GM23338 (cell line): Measurements from ENCODE around the gene SLC24A4. TPM values are rescaled to one million over a fixed set of nuclear protein-coding genes. Genes with fewer than 3 reads are reported as not detected.

Experiments used
- ATAC-seq: fragments of 200-7000 bp; cut with Tn5 transposase; 3 replicates; pipeline ENCODE4 v1.9.1; 2020
- DNase-seq: peaks from one replicate; pipeline ENCODE4 v3.0.0-alpha.2; 2015; ENCODE audit warnings: low spot score
- H2AFZ ChIP-seq: fragments of 200-600 bp; sonication (generic); 2 replicates; pipeline ENCODE4 v1.8.0; 2016; ENCODE audit warnings: antibody characterized with exemption, mild to moderate bottlenecking, moderate library complexity
- H3F3A ChIP-seq: fragments of 200-600 bp; sonication (generic); replicated peaks from 2 replicates; pipeline ENCODE4 v1.8.0; 2017; ENCODE audit warnings: antibody characterized with exemption, mixed run types, low read depth
- H3K27ac ChIP-seq: fragments of 200-600 bp; sonication (generic); 2 replicates; pipeline ENCODE4 v1.6.1; 2016; ENCODE audit warnings: low read depth
- H3K27me3 ChIP-seq: fragments of 200-600 bp; sonication (generic); 2 replicates; pipeline ENCODE4 v1.8.0; 2016; ENCODE audit warnings: mild to moderate bottlenecking, mixed run types, moderate library complexity; ENCODE audit not compliant: insufficient read depth
- H3K36me3 ChIP-seq: fragments of 200-600 bp; sonication (generic); 2 replicates; pipeline ENCODE4 v1.8.0; 2016; ENCODE audit warnings: mild to moderate bottlenecking; ENCODE audit not compliant: insufficient read depth
- H3K4me1 ChIP-seq: fragments of 200-600 bp; sonication (generic); 2 replicates; pipeline ENCODE4 v1.8.0; 2016; ENCODE audit warnings: mild to moderate bottlenecking, moderate library complexity; ENCODE audit not compliant: insufficient read depth
- H3K4me2 ChIP-seq: fragments of 200-600 bp; sonication (generic); 2 replicates; pipeline ENCODE4 v1.7.1; 2017; ENCODE audit warnings: mixed run types
- H3K4me3 ChIP-seq: fragments of 200-600 bp; sonication (generic); 2 replicates; pipeline ENCODE4 v1.6.1; 2016; ENCODE audit warnings: mixed run types
- H3K79me2 ChIP-seq: fragments of 200-600 bp; sonication (generic); replicated peaks from 2 replicates; pipeline ENCODE4 v1.8.0; 2017; ENCODE audit warnings: mild to moderate bottlenecking; ENCODE audit not compliant: insufficient read depth
- H3K9me2 ChIP-seq: fragments of 200-600 bp; sonication (generic); 2 replicates; pipeline ENCODE4 v1.8.0; 2017; ENCODE audit not compliant: insufficient read depth
- H4K20me1 ChIP-seq: fragments of 200-600 bp; sonication (generic); replicated peaks from 2 replicates; pipeline ENCODE4 v1.8.0; 2017; ENCODE audit warnings: mild to moderate bottlenecking; ENCODE audit not compliant: insufficient read depth
- H3K27ac Mint-ChIP-seq: 2 replicates; pipeline ENCODE4 v1.8.0; 2020; ENCODE audit warnings: inconsistent platforms, mild to moderate bottlenecking, moderate library complexity, mixed read lengths
- H3K27me3 Mint-ChIP-seq: 3 replicates; pipeline ENCODE4 v1.8.0; 2022; ENCODE audit warnings: low read depth, mild to moderate bottlenecking, moderate library complexity, mixed read lengths, inconsistent platforms; ENCODE audit not compliant: insufficient read depth, poor library complexity
- H3K36me3 Mint-ChIP-seq: 3 replicates; pipeline ENCODE4 v1.8.0; 2021; ENCODE audit warnings: low read depth, mild to moderate bottlenecking, inconsistent platforms, moderate library complexity, mixed read lengths
- H3K4me1 Mint-ChIP-seq: 3 replicates; pipeline ENCODE4 v1.8.0; 2020; ENCODE audit warnings: mild to moderate bottlenecking, inconsistent platforms, mixed read lengths
- H3K4me3 Mint-ChIP-seq: 3 replicates; pipeline ENCODE4 v1.8.0; 2021; ENCODE audit warnings: moderate library complexity, mild to moderate bottlenecking, inconsistent platforms, mixed read lengths
- H3K9me3 Mint-ChIP-seq: 3 replicates; pipeline ENCODE4 v1.8.0; 2020; ENCODE audit warnings: moderate library complexity, mild to moderate bottlenecking, inconsistent platforms, mixed read lengths
- CREB1 ChIP-seq: fragments of 250-450 bp; sonication (Bioruptor Pico); IDR thresholded peaks from 2 replicates; pipeline ENCODE4 v1.5.0; 2020; ENCODE audit warnings: low read depth, mild to moderate bottlenecking, moderate library complexity
- CTCF ChIP-seq, 2 experiments: fragments of 200-600 bp in 1 of 2; sonication (generic) in 1 of 2; conservative IDR thresholded peaks; 2 replicates each; pipeline versions ENCODE4 v1.5.1 to v1.6.1; 2016 to 2017; ENCODE audit warnings: antibody characterized with exemption in 2 of 2, low read depth in 2 of 2, mild to moderate bottlenecking in 2 of 2, moderate library complexity in 1 of 2
- ETS1 ChIP-seq: IDR thresholded peaks from 2 replicates; pipeline ENCODE4 v1.6.1; 2016; ENCODE audit warnings: antibody characterized with exemption
- EZH2 ChIP-seq: fragments of 200-600 bp; sonication (generic); IDR thresholded peaks from one replicate; pipeline ENCODE4 v1.8.0; 2017; ENCODE audit warnings: antibody characterized with exemption, mild to moderate bottlenecking, low read depth; ENCODE audit not compliant: unreplicated experiment
- EZH2phosphoT487 ChIP-seq: fragments of 200-600 bp; sonication (generic); IDR thresholded peaks from one replicate; pipeline ENCODE4 v1.8.1; 2018; ENCODE audit warnings: antibody characterized with exemption; ENCODE audit not compliant: unreplicated experiment
- JUNB ChIP-seq: IDR thresholded peaks from one replicate; pipeline ENCODE4 v1.6.1; 2016; ENCODE audit warnings: antibody characterized with exemption; ENCODE audit not compliant: unreplicated experiment
- NANOG ChIP-seq: IDR thresholded peaks from 2 replicates; pipeline ENCODE4 v1.6.1; 2016; ENCODE audit warnings: antibody characterized with exemption, borderline replicate concordance
- POLR2AphosphoS5 ChIP-seq: IDR thresholded peaks from 2 replicates; pipeline ENCODE4 v1.6.1; 2016; ENCODE audit warnings: antibody characterized with exemption, low read depth
- STAT1 ChIP-seq: IDR thresholded peaks from one replicate; pipeline ENCODE4 v1.6.1; 2016; ENCODE audit warnings: antibody characterized with exemption; ENCODE audit not compliant: unreplicated experiment
- ZNF114 ChIP-seq: fragments of 250-450 bp; sonication (Bioruptor Pico); IDR thresholded peaks from 2 replicates; pipeline ENCODE4 v1.5.0; 2020; ENCODE audit warnings: mild to moderate bottlenecking, moderate library complexity
- ZNF331 ChIP-seq: fragments of 250-450 bp; sonication (Bioruptor Pico); IDR thresholded peaks from 2 replicates; pipeline ENCODE4 v1.5.0; 2020; ENCODE audit warnings: low read depth, mild to moderate bottlenecking, moderate library complexity
- polyA plus RNA-seq: library from polyadenylated mRNA; unstranded; fragments of >200 nt; fragmentation: Nextera tagmentation; extraction: Ambion mirVana; gene quantifications from 2 replicates; pipeline ENCODE4 v1.2.1, GENCODE V29; 2016
- total RNA-seq: library from RNA; depleted of rRNA; stranded (reverse); fragments of >200 nt; shearing (Covaris generic); gene quantifications from 2 replicates; pipeline ENCODE4 v1.2.3, GENCODE V29; 2014
- TF ChIP-seq, protein P1 (sequence below): IDR thresholded peaks from one replicate; pipeline ENCODE4 v1.6.1; 2018; ENCODE audit warnings: antibody characterized with exemption; ENCODE audit not compliant: unreplicated experiment
- TF ChIP-seq, protein P2 (sequence below): fragments of 250-450 bp; sonication (Bioruptor Pico); IDR thresholded peaks from 2 replicates; pipeline ENCODE4 v1.5.0; 2020; ENCODE audit warnings: mild to moderate bottlenecking, moderate library complexity

Gene SLC24A4
- total and polyA plus RNA-seq, 2 experiments from 2014 or later = 0.06 to 0.38 TPM

- no peak overlapping the region for H2AFZ ChIP-seq
- H3K4me3 ChIP-seq = no peak overlapping the region
- no peaks in the 10 kb centered on the region for H3K79me2 ChIP-seq
- Mint-ChIP-seq H3K27ac (no peak overlapping the region), H3K9me3 (no peaks in the 10 kb centered on the region), H3K4me3 (no peak overlapping the region), H3K36me3 (no peaks in the 10 kb centered on the region), H3K4me1 (no peaks in the 10 kb centered on the region; the same call in 1 of the 3 replicates), H3K27me3 (peaks cover 10% of the 10 kb centered on the region)
- H3K4me2 ChIP-seq = no peak overlapping the region
- no peak for ATAC-seq
- H3K27me3 ChIP-seq = no peaks in the 10 kb centered on the region
- DNase-seq = no peak
- H3K9me2 ChIP-seq = no peaks in the 10 kb centered on the region
- H3F3A ChIP-seq = no peaks in the 10 kb centered on the region
- H3K4me1 ChIP-seq = no peaks in the 10 kb centered on the region
- no peaks in the 10 kb centered on the region for H3K36me3 ChIP-seq
- no peaks in the 10 kb centered on the region for H4K20me1 ChIP-seq
- no peak overlapping the region for H3K27ac ChIP-seq
- no peak for TF ChIP-seq STAT1
- TF ChIP-seq ZNF331 = no peak
- TF ChIP-seq CREB1 = no peak
- TF ChIP-seq ETS1 = no peak
- no peak for TF ChIP-seq CTCF (conservative IDR thresholded peaks at IDR 0.05; ENCODE audit: low read depth in 2 of 2)
- no peak for TF ChIP-seq ZNF114 (CRISPR knock-in tag)
- TF ChIP-seq, protein P1, sequence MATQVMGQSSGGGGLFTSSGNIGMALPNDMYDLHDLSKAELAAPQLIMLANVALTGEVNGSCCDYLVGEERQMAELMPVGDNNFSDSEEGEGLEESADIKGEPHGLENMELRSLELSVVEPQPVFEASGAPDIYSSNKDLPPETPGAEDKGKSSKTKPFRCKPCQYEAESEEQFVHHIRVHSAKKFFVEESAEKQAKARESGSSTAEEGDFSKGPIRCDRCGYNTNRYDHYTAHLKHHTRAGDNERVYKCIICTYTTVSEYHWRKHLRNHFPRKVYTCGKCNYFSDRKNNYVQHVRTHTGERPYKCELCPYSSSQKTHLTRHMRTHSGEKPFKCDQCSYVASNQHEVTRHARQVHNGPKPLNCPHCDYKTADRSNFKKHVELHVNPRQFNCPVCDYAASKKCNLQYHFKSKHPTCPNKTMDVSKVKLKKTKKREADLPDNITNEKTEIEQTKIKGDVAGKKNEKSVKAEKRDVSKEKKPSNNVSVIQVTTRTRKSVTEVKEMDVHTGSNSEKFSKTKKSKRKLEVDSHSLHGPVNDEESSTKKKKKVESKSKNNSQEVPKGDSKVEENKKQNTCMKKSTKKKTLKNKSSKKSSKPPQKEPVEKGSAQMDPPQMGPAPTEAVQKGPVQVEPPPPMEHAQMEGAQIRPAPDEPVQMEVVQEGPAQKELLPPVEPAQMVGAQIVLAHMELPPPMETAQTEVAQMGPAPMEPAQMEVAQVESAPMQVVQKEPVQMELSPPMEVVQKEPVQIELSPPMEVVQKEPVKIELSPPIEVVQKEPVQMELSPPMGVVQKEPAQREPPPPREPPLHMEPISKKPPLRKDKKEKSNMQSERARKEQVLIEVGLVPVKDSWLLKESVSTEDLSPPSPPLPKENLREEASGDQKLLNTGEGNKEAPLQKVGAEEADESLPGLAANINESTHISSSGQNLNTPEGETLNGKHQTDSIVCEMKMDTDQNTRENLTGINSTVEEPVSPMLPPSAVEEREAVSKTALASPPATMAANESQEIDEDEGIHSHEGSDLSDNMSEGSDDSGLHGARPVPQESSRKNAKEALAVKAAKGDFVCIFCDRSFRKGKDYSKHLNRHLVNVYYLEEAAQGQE = no peak
- TF ChIP-seq, protein P2, sequence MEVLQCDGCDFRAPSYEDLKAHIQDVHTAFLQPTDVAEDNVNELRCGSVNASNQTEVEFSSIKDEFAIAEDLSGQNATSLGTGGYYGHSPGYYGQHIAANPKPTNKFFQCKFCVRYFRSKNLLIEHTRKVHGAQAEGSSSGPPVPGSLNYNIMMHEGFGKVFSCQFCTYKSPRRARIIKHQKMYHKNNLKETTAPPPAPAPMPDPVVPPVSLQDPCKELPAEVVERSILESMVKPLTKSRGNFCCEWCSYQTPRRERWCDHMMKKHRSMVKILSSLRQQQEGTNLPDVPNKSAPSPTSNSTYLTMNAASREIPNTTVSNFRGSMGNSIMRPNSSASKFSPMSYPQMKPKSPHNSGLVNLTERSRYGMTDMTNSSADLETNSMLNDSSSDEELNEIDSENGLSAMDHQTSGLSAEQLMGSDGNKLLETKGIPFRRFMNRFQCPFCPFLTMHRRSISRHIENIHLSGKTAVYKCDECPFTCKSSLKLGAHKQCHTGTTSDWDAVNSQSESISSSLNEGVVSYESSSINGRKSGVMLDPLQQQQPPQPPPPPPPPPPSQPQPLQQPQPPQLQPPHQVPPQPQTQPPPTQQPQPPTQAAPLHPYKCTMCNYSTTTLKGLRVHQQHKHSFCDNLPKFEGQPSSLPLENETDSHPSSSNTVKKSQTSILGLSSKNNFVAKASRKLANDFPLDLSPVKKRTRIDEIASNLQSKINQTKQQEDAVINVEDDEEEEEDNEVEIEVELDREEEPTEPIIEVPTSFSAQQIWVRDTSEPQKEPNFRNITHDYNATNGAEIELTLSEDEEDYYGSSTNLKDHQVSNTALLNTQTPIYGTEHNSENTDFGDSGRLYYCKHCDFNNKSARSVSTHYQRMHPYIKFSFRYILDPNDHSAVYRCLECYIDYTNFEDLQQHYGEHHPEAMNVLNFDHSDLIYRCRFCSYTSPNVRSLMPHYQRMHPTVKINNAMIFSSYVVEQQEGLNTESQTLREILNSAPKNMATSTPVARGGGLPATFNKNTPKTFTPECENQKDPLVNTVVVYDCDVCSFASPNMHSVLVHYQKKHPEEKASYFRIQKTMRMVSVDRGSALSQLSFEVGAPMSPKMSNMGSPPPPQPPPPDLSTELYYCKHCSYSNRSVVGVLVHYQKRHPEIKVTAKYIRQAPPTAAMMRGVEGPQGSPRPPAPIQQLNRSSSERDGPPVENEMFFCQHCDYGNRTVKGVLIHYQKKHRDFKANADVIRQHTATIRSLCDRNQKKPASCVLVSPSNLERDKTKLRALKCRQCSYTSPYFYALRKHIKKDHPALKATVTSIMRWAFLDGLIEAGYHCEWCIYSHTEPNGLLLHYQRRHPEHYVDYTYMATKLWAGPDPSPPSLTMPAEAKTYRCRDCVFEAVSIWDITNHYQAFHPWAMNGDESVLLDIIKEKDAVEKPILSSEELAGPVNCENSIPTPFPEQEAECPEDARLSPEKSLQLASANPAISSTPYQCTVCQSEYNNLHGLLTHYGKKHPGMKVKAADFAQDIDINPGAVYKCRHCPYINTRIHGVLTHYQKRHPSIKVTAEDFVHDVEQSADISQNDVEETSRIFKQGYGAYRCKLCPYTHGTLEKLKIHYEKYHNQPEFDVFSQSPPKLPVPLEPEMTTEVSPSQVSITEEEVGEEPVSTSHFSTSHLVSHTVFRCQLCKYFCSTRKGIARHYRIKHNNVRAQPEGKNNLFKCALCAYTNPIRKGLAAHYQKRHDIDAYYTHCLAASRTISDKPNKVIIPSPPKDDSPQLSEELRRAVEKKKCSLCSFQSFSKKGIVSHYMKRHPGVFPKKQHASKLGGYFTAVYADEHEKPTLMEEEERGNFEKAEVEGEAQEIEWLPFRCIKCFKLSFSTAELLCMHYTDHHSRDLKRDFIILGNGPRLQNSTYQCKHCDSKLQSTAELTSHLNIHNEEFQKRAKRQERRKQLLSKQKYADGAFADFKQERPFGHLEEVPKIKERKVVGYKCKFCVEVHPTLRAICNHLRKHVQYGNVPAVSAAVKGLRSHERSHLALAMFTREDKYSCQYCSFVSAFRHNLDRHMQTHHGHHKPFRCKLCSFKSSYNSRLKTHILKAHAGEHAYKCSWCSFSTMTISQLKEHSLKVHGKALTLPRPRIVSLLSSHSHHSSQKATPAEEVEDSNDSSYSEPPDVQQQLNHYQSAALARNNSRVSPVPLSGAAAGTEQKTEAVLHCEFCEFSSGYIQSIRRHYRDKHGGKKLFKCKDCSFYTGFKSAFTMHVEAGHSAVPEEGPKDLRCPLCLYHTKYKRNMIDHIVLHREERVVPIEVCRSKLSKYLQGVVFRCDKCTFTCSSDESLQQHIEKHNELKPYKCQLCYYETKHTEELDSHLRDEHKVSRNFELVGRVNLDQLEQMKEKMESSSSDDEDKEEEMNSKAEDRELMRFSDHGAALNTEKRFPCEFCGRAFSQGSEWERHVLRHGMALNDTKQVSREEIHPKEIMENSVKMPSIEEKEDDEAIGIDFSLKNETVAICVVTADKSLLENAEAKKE (CRISPR knock-in tag) = no peak
- no peak for TF ChIP-seq JUNB
- TF ChIP-seq NANOG = no peak
- TF ChIP-seq EZH2phosphoT487 = no peak
- no peak for TF ChIP-seq POLR2AphosphoS5
- TF ChIP-seq EZH2 = no peak
Measured at GRCh38 chr14:92453691-92454090, 130.7 kb downstream of the SLC24A4 start.
